HG02763 (cell line): ENCODE measurements around the gene TMEM121.

Experiments used
- ATAC-seq: cut with Tn5 transposase; IDR thresholded peaks from one replicate; pipeline ENCODE4 v1.9.1; 2021; ENCODE audit warnings: mild to moderate bottlenecking, moderate library complexity; ENCODE audit not compliant: unreplicated experiment

Gene TMEM121

DNA sequence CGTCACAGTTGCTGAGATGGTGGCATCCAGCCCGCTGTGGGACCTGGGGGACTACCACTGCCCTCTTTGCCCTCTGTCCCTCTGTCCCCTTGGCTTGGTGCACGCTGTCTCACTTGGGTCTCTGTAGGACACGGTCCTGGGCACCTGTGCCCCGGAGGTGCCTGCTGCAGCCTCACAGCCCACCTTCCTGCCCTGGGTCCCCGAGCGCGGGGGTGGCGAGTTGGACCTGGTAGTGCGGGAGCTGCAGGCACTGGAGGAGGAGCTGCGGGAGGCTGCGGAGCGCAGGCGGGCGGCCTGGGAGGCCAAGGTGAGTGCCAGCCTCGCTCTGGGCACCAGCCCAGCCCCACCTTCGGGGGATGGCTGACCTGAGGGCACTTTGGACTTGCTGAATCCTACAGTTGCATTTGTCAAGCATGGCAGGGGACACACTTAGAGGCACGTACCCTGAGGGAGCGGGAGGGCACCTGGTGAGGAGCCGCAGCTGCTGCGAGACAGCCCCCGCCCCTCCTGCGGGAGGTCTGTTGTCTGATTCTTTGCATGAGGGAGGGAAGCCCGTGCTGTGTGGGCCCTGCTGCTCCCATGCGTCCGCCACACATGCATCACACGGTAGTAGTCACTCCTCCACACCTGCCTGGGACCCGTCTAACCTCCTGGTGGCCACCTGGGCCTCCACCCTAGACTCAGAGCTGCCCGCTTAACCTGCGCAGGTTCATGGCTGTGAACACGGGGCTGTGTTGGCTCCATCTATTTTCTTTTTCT, 28.5 kb upstream of the TMEM121 start:
- ATAC-seq: no peak

DNA sequence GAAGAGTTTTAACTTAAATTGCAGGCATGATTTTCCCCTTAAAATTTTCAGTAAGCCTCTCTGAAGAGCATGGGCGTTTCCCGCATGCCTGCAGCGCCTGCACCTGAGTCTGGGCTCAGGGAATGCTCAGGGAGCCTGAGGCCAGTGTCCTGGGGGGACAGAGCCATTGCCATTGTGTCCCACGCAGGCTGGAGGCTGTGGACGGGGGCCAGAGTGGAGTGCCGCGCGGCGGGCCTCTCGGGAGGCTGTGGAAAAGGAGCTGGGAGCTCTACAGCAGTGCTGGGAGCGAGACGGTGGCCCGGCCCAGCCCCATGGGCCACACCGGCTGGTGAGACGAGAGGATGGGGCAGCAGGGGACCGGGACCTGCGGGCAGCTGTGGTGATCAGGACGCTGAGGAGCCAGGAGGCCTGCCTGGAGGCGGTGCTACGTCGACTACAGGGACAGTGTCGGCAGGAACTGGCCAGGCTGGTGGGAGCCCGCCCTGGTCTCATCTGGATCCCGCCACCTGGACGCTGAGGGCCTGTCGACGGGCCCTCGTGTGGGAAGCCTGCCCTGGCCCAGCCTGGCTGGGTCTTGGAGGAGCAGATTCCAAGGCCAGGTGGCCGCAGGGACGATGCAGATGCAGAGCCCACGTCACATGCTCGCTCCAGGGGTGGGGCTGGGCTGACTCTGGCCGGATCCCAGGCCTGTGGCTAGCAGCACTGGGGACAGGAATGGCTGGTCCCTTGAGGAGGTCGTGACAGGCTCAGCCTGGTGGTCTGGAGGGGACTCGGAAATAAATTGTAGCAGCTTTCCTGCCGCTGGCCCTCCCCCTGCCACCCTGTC, 27.7 kb upstream of the TMEM121 start:
- ATAC-seq: no peak

DNA sequence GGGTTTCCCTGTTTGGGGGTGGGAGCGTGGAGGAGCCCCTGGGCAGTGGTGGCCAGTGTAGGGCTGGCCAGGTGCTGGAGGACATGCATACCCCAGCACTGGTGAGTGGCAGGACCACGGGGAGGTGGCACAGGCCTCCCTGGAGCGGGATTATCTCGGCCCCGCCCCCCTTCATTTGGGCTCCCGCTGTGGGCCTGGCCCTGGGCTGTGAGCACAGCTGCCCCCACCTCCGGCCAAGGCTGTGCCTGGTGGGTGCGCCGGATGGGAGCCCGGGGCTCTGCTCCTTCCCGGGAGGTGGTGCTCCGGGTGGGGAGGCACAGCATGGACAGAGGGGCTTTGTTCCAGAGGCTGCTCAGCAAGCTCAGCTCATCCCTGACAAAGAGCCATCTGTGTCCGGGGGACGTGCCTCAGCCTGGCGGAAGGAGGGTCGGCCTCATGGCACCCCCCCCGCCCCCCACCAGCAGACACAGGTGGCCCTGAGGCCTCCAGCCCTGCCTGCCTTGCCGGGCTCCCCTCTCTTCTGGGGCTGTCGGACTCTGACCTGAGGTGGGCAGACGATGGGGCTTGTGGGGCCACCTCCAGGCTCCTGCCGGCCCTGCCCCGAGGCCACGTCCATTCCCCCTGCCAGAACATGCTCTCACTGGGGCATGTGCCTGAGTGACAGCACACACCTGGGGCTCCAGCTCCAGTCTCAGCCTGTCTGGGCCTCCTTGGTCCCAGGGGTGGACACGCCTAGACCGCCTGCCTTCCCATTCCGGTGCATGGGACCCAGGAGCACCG, 26.9 kb upstream of the TMEM121 start:
- no peak for ATAC-seq

DNA sequence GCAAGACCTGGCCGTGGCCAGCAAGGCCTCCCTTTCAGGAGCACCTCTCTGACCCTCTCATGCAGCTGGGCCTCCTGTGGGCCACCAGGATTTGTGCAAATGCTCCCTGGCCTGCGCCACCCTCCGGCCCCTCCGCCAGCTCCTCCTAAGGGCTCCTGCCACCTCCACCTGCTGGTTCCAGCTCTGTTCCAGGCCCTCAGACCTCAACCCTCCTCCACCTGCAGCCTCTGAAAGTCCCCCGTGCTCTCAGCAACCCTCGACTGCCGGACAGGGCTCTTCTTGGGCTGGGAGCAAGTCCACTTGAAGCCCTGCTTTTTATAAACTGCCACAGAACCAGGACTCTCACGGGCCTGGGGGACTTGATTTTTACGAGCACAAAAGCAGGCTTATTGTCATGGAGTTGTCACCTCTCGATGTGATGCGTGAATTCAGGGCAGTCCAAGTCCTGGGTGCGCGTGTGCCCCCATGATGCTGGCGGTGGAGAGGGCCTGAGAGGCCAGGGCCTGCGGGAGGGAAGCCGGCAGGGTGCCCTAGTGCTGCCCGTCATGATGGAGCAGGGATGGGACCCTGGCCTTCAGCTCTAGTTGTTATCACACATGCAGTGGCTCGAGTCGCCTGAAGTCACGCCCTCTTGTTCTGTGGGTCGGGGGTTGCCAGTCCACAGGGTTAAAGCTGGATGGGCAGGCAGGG, 26.2 kb upstream of the TMEM121 start:
- ATAC-seq: no peak

- ATAC-seq: no peak
These were observed 25.7 kb upstream of the TMEM121 start for GRCh38 chr14:105500726-105501101.

DNA sequence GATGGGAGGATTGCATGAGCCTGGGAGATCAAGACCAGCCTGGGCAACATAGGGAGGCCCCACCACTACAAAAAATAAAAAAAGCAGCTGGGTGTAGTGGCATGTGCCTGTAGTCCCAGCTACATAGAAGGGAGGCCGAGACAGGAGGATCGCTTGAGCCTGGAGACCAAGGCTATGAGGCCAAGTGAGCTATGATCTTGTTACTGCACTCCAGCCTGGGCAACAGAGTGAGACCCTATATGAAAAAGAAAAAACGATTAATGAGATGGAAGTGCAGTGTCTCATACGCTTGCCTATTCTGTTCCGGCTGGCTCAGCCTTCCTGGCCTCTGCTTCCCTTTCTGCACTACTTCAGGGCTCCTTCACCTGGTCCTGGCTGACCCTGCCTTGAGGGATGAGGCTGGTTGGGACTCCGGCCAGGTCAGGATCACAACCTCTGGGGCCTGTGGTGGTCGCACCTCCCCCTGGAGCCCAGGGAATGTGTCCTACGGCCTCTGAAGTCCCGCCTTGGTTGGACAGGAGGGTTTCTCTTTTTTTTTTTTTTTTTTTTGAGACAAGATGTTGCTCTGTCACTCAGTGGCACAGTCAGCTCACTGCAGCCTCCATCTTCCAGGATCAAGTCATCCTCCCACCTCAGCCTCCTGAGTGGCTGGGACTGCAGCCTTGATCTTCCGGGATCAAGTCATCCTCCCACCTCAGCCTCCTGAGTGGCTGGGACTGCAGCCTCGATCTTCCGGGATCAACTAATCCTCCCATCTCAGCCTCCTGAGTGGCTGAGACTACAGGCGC, 24.7 kb upstream of the TMEM121 start:
- ATAC-seq: no peak

DNA sequence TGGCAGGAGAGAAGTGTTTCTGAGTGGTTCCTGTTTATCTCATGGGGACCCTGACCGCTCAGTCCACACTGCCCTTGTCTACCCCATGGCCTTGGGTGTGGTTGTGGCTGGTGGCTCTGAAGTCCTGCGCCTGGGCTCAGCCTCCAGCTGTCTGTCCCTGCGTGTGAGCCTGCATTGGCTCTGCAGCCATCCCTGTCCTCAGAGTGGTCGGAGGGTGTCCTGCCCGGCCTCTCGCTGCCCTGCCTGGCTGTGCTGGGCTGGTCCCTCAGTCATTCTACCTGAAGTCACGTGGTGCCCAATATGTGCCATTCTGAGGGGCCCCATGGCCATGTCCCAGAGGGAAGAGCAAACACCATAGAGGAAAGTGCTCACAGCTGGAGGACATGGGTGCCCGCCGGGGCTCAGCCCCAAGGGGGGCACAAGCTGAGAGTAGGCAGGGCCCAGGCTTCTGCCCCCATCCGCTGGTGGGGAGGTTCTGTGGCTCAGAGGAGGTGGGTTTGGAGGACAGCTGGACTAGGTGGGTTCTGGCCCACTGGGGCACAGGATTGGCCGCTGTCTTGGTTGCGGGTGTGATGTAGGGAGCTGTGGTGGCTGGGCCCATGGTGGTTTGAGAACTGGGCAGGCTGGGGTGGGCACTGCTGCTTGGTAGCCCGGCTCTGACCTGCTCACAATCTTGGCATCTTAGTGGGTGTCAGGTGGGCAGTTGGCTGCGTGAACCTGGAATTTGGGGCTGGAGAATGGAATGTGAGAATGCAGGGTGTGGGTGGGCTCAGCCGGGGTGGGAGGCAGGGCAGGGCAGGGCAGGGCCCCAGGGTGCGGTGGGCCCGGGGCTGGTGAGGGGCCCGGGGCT, 23.7 kb upstream of the TMEM121 start:
- no peak for ATAC-seq

GRCh38 chr14:105503296-105503640, 23.1 kb upstream of the TMEM121 start:
- no peak for ATAC-seq

DNA sequence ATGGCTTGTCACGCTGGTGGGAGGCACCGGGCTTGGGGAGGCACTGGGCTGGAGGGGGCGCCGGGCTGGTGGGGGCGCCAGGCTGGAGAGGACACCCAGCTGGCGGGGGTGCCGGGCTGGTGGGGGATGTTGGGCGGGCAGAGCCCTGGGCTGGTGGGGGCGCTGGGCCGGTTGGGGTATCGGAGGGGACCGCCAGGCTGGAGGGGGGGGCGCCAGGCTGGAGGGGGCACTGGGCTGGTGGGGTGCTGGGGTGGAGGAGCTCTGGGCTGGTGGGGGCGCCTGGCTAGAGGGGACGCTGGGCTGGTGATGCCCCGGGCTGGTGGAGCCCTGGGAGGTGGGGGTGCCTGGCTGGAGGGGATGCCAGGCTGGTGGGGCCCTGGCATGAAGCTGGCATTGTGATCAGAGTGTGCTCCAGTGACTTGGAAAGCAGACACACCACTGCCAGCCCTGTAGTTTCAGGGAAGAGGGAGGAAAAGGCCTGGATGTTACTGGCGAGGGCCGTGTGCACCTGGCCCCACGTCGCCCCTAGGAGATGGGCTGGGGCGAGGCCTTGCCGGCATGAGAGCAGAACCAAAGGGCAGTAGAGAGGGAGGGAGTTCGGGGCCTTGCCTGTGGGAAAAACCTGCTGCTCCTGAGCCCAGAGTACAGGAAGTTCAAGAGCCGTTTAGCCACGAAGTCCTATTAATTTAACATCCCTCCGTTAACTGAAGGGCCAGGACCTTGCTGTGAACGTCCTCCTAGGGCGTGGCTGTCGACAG, 22.3 kb upstream of the TMEM121 start:
- ATAC-seq: no peak

GRCh38 chr14:105505101-105505500, 21.3 kb upstream of the TMEM121 start:
- no peak for ATAC-seq

DNA sequence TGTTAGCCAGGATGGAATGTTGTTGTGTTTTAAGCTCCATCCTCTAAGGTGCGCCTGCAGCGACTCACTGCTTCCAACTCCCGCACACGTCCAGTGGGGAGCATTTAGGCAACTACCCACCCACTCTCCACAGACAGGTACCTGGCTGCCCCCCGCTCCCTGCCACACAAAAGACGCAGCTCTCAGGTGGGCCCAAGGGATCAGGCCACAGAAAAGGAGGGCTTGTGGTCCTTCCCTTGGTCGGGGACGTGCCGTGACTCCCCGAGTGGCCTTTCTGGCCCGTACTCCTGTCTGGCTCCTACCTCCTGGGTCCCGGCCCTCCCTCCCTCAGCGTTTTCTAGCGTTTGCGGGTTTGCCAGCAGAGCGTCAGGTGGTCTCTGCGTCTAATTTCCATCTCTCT, 19.1 kb upstream of the TMEM121 start:
- no peak for ATAC-seq

GRCh38 chr14:105508069-105508468, 18.3 kb upstream of the TMEM121 start:
- ATAC-seq: no peak

DNA sequence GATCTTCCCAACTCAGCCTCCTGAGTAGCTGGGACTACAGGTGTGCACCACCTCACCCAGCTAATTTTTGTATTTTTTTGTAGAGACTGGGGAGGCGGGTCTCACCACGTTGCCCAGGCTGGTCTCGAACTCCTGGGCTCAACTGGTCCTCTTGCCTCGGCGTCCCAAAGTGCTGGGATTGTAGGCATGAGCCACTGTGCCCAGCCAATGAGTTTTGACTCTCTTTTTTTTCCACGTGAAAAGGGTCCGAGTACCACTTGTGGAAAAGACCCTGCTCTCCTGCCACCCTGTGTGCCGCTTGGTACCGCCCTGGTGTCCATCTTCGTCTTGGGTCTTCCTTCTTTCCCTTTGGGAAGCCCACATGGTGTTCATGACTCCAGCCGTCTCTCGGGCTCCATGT, 17.8 kb upstream of the TMEM121 start:
- no peak for ATAC-seq

DNA sequence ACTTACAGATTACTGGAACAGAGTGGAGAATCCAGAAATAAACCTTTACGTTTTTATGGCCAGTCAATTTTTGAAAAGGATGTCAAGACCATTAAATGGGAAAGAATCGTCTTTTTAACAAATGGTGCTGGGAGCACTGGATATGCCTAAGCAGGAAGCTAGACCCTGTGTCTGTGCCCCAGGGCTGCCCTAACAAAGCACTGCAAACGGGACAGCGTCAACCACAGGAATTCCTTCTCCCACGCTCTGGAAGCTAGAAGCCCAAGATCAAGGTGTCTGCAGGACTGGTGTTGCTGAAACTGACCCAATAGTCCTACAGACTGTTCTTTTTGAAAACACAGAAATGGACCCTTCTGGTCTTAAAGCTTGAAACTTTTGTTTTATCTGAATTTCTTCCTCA, 9.3 kb upstream of the TMEM121 start:
- no peak for ATAC-seq

GRCh38 chr14:105519946-105520698, 6.3 kb upstream of the TMEM121 start:
- ATAC-seq: no peak

GRCh38 chr14:105525326-105525725, 1.1 kb upstream of the TMEM121 start:
- ATAC-seq: no peak

GRCh38 chr14:105526776-105527380, 495 bp downstream of the TMEM121 start:
- ATAC-seq: no peak
